ENCODE measurements around the gene COMMD1. TPM values are rescaled to one million over a fixed set of nuclear protein-coding genes. Genes with fewer than 3 reads are reported as not detected.

Gene COMMD1
- total RNA-seq, 4 donors from 2014 or later: 8.5 to 80.7 (median 48.2) TPM

GRCh38 chr2:61959381-61960293 is 54.2 kb downstream of the COMMD1 start:
- H3K27me3 ChIP-seq: no peaks in the 10 kb centered on the region
- no peak for DNase-seq
- TF ChIP-seq POLR2A (IDR thresholded peaks at IDR 0.05): no peak
- TF ChIP-seq CTCF (IDR thresholded peaks at IDR 0.05): no peak
- no peaks in the 10 kb centered on the region for H3K9me3 ChIP-seq
- intact Hi-C loops (cut with DNase I; ENCODE audit: low total_unique reads): no loop called here
- H3K4me3 ChIP-seq: no peak overlapping the region
- H3K4me1 ChIP-seq: no peaks in the 10 kb centered on the region
- H3K36me3 ChIP-seq: no peaks in the 10 kb centered on the region
- no peak overlapping the region for H3K27ac ChIP-seq

- Histone ChIP-seq H3K36me3 (no peaks in the 10 kb centered on the region), H3K9me3 (no peaks in the 10 kb centered on the region), H3K4me1 (no peaks in the 10 kb centered on the region), H3K4me3 (no peak overlapping the region), H3K27me3 (no peaks in the 10 kb centered on the region), H3K27ac (no peak overlapping the region)
- DNase-seq: no peak
- intact Hi-C loops (cut with DNase I; ENCODE audit: low total_unique reads): no loop called here
- TF ChIP-seq CTCF (IDR thresholded peaks at IDR 0.05) (no peak), POLR2A (IDR thresholded peaks at IDR 0.05) (no peak)
Observed at GRCh38 chr2:61961231-61961901, 55.9 kb downstream of the COMMD1 start.

GRCh38 chr2:61962095-61962984 is 56.9 kb downstream of the COMMD1 start:
- H3K36me3 ChIP-seq: no peaks in the 10 kb centered on the region
- intact Hi-C loops (cut with DNase I; ENCODE audit: low total_unique reads): no loop called here
- H3K27me3 ChIP-seq: no peaks in the 10 kb centered on the region
- no peak overlapping the region for H3K27ac ChIP-seq
- no peak for TF ChIP-seq CTCF (IDR thresholded peaks at IDR 0.05)
- TF ChIP-seq POLR2A (IDR thresholded peaks at IDR 0.05): no peak
- no peaks in the 10 kb centered on the region for H3K4me1 ChIP-seq
- no peaks in the 10 kb centered on the region for H3K9me3 ChIP-seq
- no peak for DNase-seq
- no peak overlapping the region for H3K4me3 ChIP-seq

GRCh38 chr2:61966087-61966727 is 60.7 kb downstream of the COMMD1 start:
- Histone ChIP-seq H3K4me3 (no peak overlapping the region), H3K4me1 (no peaks in the 10 kb centered on the region), H3K9me3 (no peaks in the 10 kb centered on the region), H3K36me3 (no peaks in the 10 kb centered on the region), H3K27ac (peak overlapping the region in 1 of 2 donors; percentile 22), H3K27me3 (no peaks in the 10 kb centered on the region)
- no peak for TF ChIP-seq CTCF (IDR thresholded peaks at IDR 0.05)
- no peak for TF ChIP-seq POLR2A (IDR thresholded peaks at IDR 0.05)
- no peak for DNase-seq
- intact Hi-C loops (cut with DNase I; ENCODE audit: low total_unique reads): no loop called here

Measured in uterus (tissue), 4 donors.